ENCODE data around the gene ITPR2.
"Not testable (repeated sequence)": the region's sequence is repeated elsewhere in the genome, so short reads cannot be mapped to it uniquely, and the experiment has no call there.

Gene ITPR2

GRCh38 chr12:26760657-26761293 is 72.2 kb downstream of the ITPR2 start:
- H3K4me3 ChIP-seq = no peak overlapping the region
- DNase-seq (ENCODE audit: low spot score) = no peak
- no peak for TF ChIP-seq CTCF (IDR thresholded peaks at IDR 0.05)
- H3K27ac ChIP-seq = no peak overlapping the region

GRCh38 chr12:26755362-26755761 is 77.6 kb downstream of the ITPR2 start:
- not testable (repeated sequence) for H3K4me3 ChIP-seq; H3K27ac ChIP-seq; DNase-seq (ENCODE audit: low spot score)

GRCh38 chr12:26754148-26754547 is 78.8 kb downstream of the ITPR2 start:
- no peak overlapping the region for H3K4me3 ChIP-seq
- no peak overlapping the region for H3K27ac ChIP-seq
- DNase-seq (ENCODE audit: low spot score) = no peak
- no peak for TF ChIP-seq CTCF (IDR thresholded peaks at IDR 0.05)

GRCh38 chr12:26751179-26751578 is 81.8 kb downstream of the ITPR2 start:
- DNase-seq (ENCODE audit: low spot score) = no peak
- no peak overlapping the region for H3K27ac ChIP-seq

GRCh38 chr12:26750531-26751175 is 82.3 kb downstream of the ITPR2 start:
- DNase-seq (ENCODE audit: low spot score) = no peak

More at GRCh38 chr12:26751179-26751578, 81.8 kb downstream of the ITPR2 start:
- H3K4me3 ChIP-seq = no peak overlapping the region
- no peak for TF ChIP-seq CTCF (IDR thresholded peaks at IDR 0.05)

GRCh38 chr12:26749781-26750180 is 83.2 kb downstream of the ITPR2 start:
- DNase-seq (ENCODE audit: low spot score) = no peak
- Histone ChIP-seq H3K4me3 (no peak overlapping the region), H3K27ac (no peak overlapping the region)
- no peak for TF ChIP-seq CTCF (IDR thresholded peaks at IDR 0.05)

More at GRCh38 chr12:26750531-26751175, 82.3 kb downstream of the ITPR2 start:
- Histone ChIP-seq H3K27ac (no peak overlapping the region), H3K4me3 (no peak overlapping the region)
- TF ChIP-seq CTCF (IDR thresholded peaks at IDR 0.05) = no peak

GRCh38 chr12:26748741-26749431 is 84.1 kb downstream of the ITPR2 start:
- DNase-seq (ENCODE audit: low spot score) = no peak
- no peak overlapping the region for H3K27ac ChIP-seq
- TF ChIP-seq CTCF (IDR thresholded peaks at IDR 0.05) = no peak

More at GRCh38 chr12:26748741-26749431, 84.1 kb downstream of the ITPR2 start:
- H3K4me3 ChIP-seq = no peak overlapping the region

Measured in coronary artery (tissue), 2 donors.